HCT116 (cell line): ENCODE data around the gene PARP12.

ENCODE experiments used
- ELF1 ChIP-seq: IDR thresholded peaks from 2 replicates; pipeline ENCODE4 v1.6.1; 2012; ENCODE audit warnings: low read depth, borderline replicate concordance
- EZH2 ChIP-seq: fragments of 200-600 bp; sonication (generic); IDR thresholded peaks from 2 replicates; pipeline ENCODE4 v1.6.1; 2017; ENCODE audit warnings: antibody characterized with exemption, mixed run types
- MAX ChIP-seq: IDR thresholded peaks from 2 replicates; pipeline ENCODE4 v1.6.1; 2012
- RAD21 ChIP-seq: IDR thresholded peaks from 2 replicates; pipeline ENCODE4 v1.6.1; 2012; ENCODE audit warnings: low read depth, mild to moderate bottlenecking
- ZNF274 ChIP-seq: fragments of 200-500 bp; sonication (Bioruptor generic); IDR thresholded peaks from 2 replicates; pipeline ENCODE4 v1.6.1; 2014; ENCODE audit warnings: mild to moderate bottlenecking, low read depth, low read length, inconsistent platforms
- TF ChIP-seq, protein P1 (sequence below), 3 experiments: fragments of 200-600 bp in 1 of 3; sonication (generic) in 1 of 3; IDR thresholded peaks in 2 of 3; conservative IDR thresholded peaks in 1 of 3; 2 replicates each; pipeline ENCODE4 v1.5.1; 2012 to 2017; ENCODE audit warnings: low read depth in 2 of 3, low read length in 2 of 3, antibody characterized with exemption in 1 of 3, borderline replicate concordance in 1 of 3, control low read depth in 1 of 3, mild to moderate bottlenecking in 1 of 3, mixed read lengths in 1 of 3, mixed run types in 1 of 3, moderate library complexity in 1 of 3; ENCODE audit not compliant: insufficient read depth in 1 of 3

DNA sequence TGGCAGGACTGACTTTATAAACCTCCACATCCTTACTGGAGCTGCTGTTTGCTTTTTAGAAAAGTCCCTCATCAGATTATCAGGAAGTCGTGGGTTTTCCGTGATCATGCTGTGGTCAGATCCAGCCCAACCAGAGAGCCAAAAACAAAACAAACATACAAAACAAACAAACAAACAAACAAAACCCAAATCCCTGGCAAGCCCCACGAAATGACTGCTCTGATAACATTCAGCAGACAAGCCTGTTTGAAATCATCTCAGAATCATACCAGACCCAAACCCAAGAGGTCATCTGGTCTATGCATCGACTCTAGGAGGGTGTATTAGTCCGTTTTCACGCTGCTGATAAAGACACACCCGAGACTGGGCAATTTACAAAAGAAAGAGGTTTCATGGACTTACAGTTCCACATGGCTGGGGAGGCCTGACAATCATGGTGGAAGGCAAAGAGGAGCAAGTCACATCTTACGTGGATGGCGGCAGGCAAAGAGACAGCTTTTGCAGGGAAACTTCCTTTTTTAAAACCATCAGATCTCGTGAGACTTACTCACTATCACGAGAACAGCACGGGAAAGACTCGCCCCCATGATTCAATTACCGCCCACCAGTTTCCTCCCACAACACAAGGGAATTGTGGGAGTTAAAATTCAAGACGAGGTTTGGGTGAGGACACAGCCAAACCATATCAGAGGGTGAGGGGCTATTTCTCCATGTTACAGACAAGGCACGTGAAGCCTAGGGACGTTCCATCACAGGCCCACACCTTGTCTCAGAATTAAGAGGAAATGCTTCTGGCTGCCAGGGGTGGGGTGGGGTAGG, 85.7 kb downstream of the PARP12 start:
- TF ChIP-seq ELF1 = no peak
- TF ChIP-seq ZNF274 = no peak
- TF ChIP-seq, protein P1, sequence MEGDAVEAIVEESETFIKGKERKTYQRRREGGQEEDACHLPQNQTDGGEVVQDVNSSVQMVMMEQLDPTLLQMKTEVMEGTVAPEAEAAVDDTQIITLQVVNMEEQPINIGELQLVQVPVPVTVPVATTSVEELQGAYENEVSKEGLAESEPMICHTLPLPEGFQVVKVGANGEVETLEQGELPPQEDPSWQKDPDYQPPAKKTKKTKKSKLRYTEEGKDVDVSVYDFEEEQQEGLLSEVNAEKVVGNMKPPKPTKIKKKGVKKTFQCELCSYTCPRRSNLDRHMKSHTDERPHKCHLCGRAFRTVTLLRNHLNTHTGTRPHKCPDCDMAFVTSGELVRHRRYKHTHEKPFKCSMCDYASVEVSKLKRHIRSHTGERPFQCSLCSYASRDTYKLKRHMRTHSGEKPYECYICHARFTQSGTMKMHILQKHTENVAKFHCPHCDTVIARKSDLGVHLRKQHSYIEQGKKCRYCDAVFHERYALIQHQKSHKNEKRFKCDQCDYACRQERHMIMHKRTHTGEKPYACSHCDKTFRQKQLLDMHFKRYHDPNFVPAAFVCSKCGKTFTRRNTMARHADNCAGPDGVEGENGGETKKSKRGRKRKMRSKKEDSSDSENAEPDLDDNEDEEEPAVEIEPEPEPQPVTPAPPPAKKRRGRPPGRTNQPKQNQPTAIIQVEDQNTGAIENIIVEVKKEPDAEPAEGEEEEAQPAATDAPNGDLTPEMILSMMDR (IDR thresholded peaks at IDR 0.05 in 2 of 3, conservative IDR thresholded peaks at IDR 0.05 in 1 of 3; ENCODE audit: borderline replicate concordance in 1 of 3, insufficient read depth in 1 of 3, low read depth in 2 of 3, low read length in 2 of 3) = no peak
- TF ChIP-seq RAD21 = no peak
- no peak for TF ChIP-seq EZH2
- TF ChIP-seq MAX = no peak
